Lower leg skin (tissue), 4 donors: ENCODE data around the gene XKR7. TPM values are rescaled to one million over a fixed set of nuclear protein-coding genes. Genes with fewer than 3 reads are reported as not detected.

Source experiments
- DNase-seq, 2 donors: peaks; one replicate each; pipeline ENCODE4 v3.0.0-alpha.2; 2019; ENCODE audit warnings: low spot score in 2 of 2
- H3K4me3 ChIP-seq: fragments of 200-600 bp; sonication (generic); 2 replicates; pipeline ENCODE4 v1.5.1; 2017; ENCODE audit warnings: mild to moderate bottlenecking, low read depth; ENCODE audit not compliant: poor library complexity, severe bottlenecking
- CTCF ChIP-seq, 3 donors: fragments of 450-650 bp; IDR thresholded peaks; one replicate each; pipeline ENCODE4 v1.5.1; 2016; ENCODE audit warnings: antibody characterized with exemption in 3 of 3, mild to moderate bottlenecking in 3 of 3, moderate library complexity in 2 of 3
- POLR2A ChIP-seq, 2 donors: fragments of 450-650 bp; IDR thresholded peaks; one replicate each; pipeline ENCODE4 v1.6.1; 2016 to 2017; ENCODE audit warnings: antibody characterized with exemption in 2 of 2, mild to moderate bottlenecking in 1 of 2, moderate library complexity in 1 of 2
- WGBS, 2 donors: methylation state at CpG; one replicate each; pipeline ENCODE4 v1.1.5; 2018; 5-methylcytosine and 5-hydroxymethylcytosine counted together
- intact Hi-C: fragments of 100-400 bp; cut with DNase I; formaldehyde crosslinking; loops from one replicate; pipeline ENCODE4 v1.15.0; 2023; ENCODE audit warnings: low total_unique reads
- total RNA-seq, 4 donors: library from RNA; depleted of rRNA; stranded (reverse); fragments of >200 nt; gene quantifications; one replicate each; pipeline ENCODE4 v1.1.0, GENCODE V29; 2016

Gene XKR7
- total RNA-seq, 4 donors from 2014 or later = not detected

- TF ChIP-seq POLR2A (IDR thresholded peaks at IDR 0.05) = no peak
- intact Hi-C loops = loop anchor here (5.0 kb wide), 1 partner anchor 160 kb away; no protein-coding TSS in a partner anchor
- H3K4me3 ChIP-seq = no peak overlapping the region
- no peak for DNase-seq
- 40 to 59% methylated on average over 1 of the region's 1 CpG for WGBS, 2 donors
Observed at GRCh38 chr20:31987744-31988143, 19.8 kb downstream of the XKR7 start.

- intact Hi-C loops = loop anchor here (5.0 kb wide), 1 partner anchor 159 kb away; no protein-coding TSS in a partner anchor
- H3K4me3 ChIP-seq = no peak overlapping the region
- no peak for TF ChIP-seq POLR2A (IDR thresholded peaks at IDR 0.05)
- TF ChIP-seq CTCF (IDR thresholded peaks at IDR 0.05) = no peak
- WGBS, 2 donors = 79% methylated on average over 5 of the region's 5 CpGs
- no peak for DNase-seq
Observed at GRCh38 chr20:31988430-31989015, 20.6 kb downstream of the XKR7 start.

- TF ChIP-seq POLR2A (IDR thresholded peaks at IDR 0.05) (no peak), CTCF (IDR thresholded peaks at IDR 0.05) (no peak)
- WGBS, 2 donors = 61 to 64% methylated on average over 8 of the region's 8 CpGs
- intact Hi-C loops = loop anchor here (5.0 kb wide), 1 partner anchor 158 kb away; no protein-coding TSS in a partner anchor
- no peak for DNase-seq
- H3K4me3 ChIP-seq = no peak overlapping the region
Observed at GRCh38 chr20:31989030-31989645, 21.2 kb downstream of the XKR7 start.

GRCh38 chr20:31990641-31991338, 22.8 kb downstream of the XKR7 start:
- TF ChIP-seq POLR2A (IDR thresholded peaks at IDR 0.05) (no peak), CTCF (IDR thresholded peaks at IDR 0.05) (no peak)
- intact Hi-C loops = no loop called here
- WGBS, 2 donors = 47 to 57% methylated on average over 6 of the region's 6 CpGs
- H3K4me3 ChIP-seq = no peak overlapping the region
- DNase-seq = no peak

- no peak for DNase-seq
- no peak overlapping the region for H3K4me3 ChIP-seq
- intact Hi-C loops = no loop called here
- 46 to 71% methylated on average over 1 of the region's 1 CpG for WGBS, 2 donors
- no peak for TF ChIP-seq POLR2A (IDR thresholded peaks at IDR 0.05)
- TF ChIP-seq CTCF (IDR thresholded peaks at IDR 0.05) = no peak
Observed at GRCh38 chr20:31991339-31991705, 23.4 kb downstream of the XKR7 start.

- TF ChIP-seq CTCF (IDR thresholded peaks at IDR 0.05) = no peak
- 89 to 90% methylated on average over 2 of the region's 2 CpGs for WGBS, 2 donors
- intact Hi-C loops = no loop called here
- H3K4me3 ChIP-seq = no peak overlapping the region
- no peak for DNase-seq
Observed at GRCh38 chr20:31992086-31992485, 24.1 kb downstream of the XKR7 start.
